Neural progenitor cell (in vitro differentiated cells): Measurements from ENCODE around the gene IP6K1. TPM values are rescaled to one million over a fixed set of nuclear protein-coding genes. Genes with fewer than 3 reads are reported as not detected.

Experiments
- DNase-seq: peaks from one replicate; pipeline ENCODE4 v3.0.0-alpha.2; 2016; ENCODE audit warnings: low spot score
- H2AFZ ChIP-seq: fragments of 200-600 bp; sonication (generic); replicated peaks from 2 replicates; pipeline ENCODE4 v1.6.1; 2016; ENCODE audit warnings: antibody characterized with exemption
- H3F3A ChIP-seq: fragments of 200-600 bp; sonication (generic); 2 replicates; pipeline ENCODE4 v1.6.1; 2016; ENCODE audit warnings: antibody characterized with exemption, low read depth
- H3K27ac ChIP-seq: fragments of 200-600 bp; sonication (generic); 2 replicates; pipeline ENCODE4 v1.5.1; 2016; ENCODE audit warnings: mild to moderate bottlenecking
- H3K27me3 ChIP-seq: fragments of 200-600 bp; sonication (generic); 2 replicates; pipeline ENCODE4 v1.6.1; 2016; ENCODE audit warnings: mild to moderate bottlenecking, moderate library complexity
- H3K36me3 ChIP-seq: fragments of 200-600 bp; sonication (generic); 2 replicates; pipeline ENCODE4 v1.5.1; 2016
- H3K4me1 ChIP-seq: fragments of 200-600 bp; sonication (generic); 2 replicates; pipeline ENCODE4 v1.6.1; 2016; ENCODE audit warnings: mixed run types
- H3K4me2 ChIP-seq: fragments of 200-600 bp; sonication (generic); 2 replicates; pipeline ENCODE4 v1.6.1; 2016
- H3K4me3 ChIP-seq: fragments of 200-600 bp; sonication (generic); 2 replicates; pipeline ENCODE4 v1.5.1; 2016
- H3K79me2 ChIP-seq: fragments of 200-600 bp; sonication (generic); 2 replicates; pipeline ENCODE4 v1.6.1; 2016; ENCODE audit warnings: low read depth
- H3K9ac ChIP-seq: fragments of 200-600 bp; sonication (generic); 2 replicates; pipeline ENCODE4 v1.6.1; 2016
- H3K9me3 ChIP-seq: fragments of 200-600 bp; sonication (generic); 2 replicates; pipeline ENCODE4 v1.5.1; 2016; ENCODE audit warnings: low read depth
- H4K20me1 ChIP-seq: fragments of 200-600 bp; sonication (generic); 2 replicates; pipeline ENCODE4 v1.6.1; 2016; ENCODE audit warnings: low read depth
- H3K27ac Mint-ChIP-seq: 3 replicates; pipeline ENCODE4 v1.8.0; 2021; ENCODE audit warnings: mixed read lengths
- H3K27me3 Mint-ChIP-seq: 2 replicates; pipeline ENCODE4 v1.8.0; 2022; ENCODE audit warnings: low read depth, mild to moderate bottlenecking, inconsistent platforms, moderate library complexity, mixed read lengths; ENCODE audit not compliant: insufficient read depth
- H3K36me3 Mint-ChIP-seq: 3 replicates; pipeline ENCODE4 v1.8.0; 2021; ENCODE audit warnings: mixed read lengths
- H3K4me1 Mint-ChIP-seq: 3 replicates; pipeline ENCODE4 v1.8.0; 2021; ENCODE audit warnings: mixed read lengths
- H3K4me3 Mint-ChIP-seq: 3 replicates; pipeline ENCODE4 v1.8.0; 2021; ENCODE audit warnings: mild to moderate bottlenecking, moderate library complexity, mixed read lengths
- H3K9me3 Mint-ChIP-seq: 3 replicates; pipeline ENCODE4 v1.8.0; 2020; ENCODE audit warnings: mixed read lengths
- EZH2 ChIP-seq: fragments of 200-600 bp; sonication (generic); IDR thresholded peaks from 2 replicates; pipeline ENCODE4 v1.6.1; 2017; ENCODE audit warnings: antibody characterized with exemption, mild to moderate bottlenecking, moderate library complexity
- EZH2phosphoT487 ChIP-seq: fragments of 200-600 bp; sonication (generic); IDR thresholded peaks from 2 replicates; pipeline ENCODE4 v1.6.1; 2017; ENCODE audit warnings: antibody characterized with exemption
- total RNA-seq: library from RNA; depleted of rRNA; stranded (reverse); fragments of >200 nt; gene quantifications from 2 replicates; pipeline ENCODE4 v1.2.3, GENCODE V29; 2015; ENCODE audit warnings: low replicate concordance
- TF ChIP-seq, protein P1 (sequence below): fragments of 200-600 bp; sonication (generic); IDR thresholded peaks from 2 replicates; pipeline ENCODE4 v1.5.1; 2017; ENCODE audit warnings: antibody characterized with exemption, mild to moderate bottlenecking

IP6K1 gene
- total RNA-seq, 1 donor from 2014 or later = 26.3 TPM

DNA sequence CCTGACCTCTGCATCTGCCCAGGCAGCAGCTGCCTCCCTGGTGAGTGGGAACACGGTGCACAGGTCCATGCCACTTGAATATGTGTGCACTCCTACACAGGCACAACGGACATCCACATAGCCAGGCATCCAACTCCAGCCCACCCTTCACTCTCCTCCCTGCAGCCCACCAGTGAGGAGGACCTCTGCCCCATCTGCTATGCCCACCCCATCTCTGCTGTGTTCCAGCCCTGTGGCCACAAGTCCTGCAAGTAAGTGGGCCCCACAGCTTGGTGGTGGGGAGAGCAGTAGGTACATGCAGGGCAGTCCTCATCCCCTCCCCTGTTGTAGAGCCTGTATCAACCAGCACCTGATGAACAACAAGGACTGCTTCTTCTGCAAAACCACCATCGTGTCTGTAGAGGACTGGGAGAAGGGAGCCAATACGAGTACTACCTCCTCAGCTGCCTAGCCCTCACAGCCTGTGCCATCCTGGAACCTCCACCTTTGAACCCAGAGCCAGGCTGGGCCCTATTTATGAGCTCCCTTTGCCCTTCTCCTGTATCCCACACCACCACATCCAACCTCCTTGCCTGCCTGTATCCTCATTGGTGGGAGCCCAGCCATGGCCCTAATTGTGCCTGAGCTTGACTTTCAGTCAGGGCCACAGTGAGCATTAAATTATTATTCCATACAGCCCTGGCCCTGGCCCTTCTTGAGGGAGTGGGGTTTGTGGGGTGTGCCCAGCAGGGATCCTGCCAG, 65.3 kb downstream of the IP6K1 start:
- Histone ChIP-seq H2AFZ (no peak overlapping the region), H3K27me3 (peaks cover 8% of the 10 kb centered on the region), H3K4me1 (peaks cover 8% of the 10 kb centered on the region), H4K20me1 (no peaks in the 10 kb centered on the region), H3K4me3 (no peak overlapping the region), H3K79me2 (peaks cover 12% of the 10 kb centered on the region), H3F3A (peaks cover 49% of the 10 kb centered on the region), H3K36me3 (no peaks in the 10 kb centered on the region), H3K9ac (no peak overlapping the region), H3K9me3 (no peaks in the 10 kb centered on the region), H3K27ac (no peak overlapping the region), H3K4me2 (no peak overlapping the region)
- Mint-ChIP-seq H3K36me3 (peaks cover 11% of the 10 kb centered on the region), H3K27me3 (peaks cover 9% of the 10 kb centered on the region), H3K9me3 (no peaks in the 10 kb centered on the region), H3K4me3 (peak overlapping the region; percentile 71), H3K27ac (peak overlapping the region; percentile 21), H3K4me1 (peaks cover 25% of the 10 kb centered on the region)
- no peak for DNase-seq
- TF ChIP-seq, protein P1, sequence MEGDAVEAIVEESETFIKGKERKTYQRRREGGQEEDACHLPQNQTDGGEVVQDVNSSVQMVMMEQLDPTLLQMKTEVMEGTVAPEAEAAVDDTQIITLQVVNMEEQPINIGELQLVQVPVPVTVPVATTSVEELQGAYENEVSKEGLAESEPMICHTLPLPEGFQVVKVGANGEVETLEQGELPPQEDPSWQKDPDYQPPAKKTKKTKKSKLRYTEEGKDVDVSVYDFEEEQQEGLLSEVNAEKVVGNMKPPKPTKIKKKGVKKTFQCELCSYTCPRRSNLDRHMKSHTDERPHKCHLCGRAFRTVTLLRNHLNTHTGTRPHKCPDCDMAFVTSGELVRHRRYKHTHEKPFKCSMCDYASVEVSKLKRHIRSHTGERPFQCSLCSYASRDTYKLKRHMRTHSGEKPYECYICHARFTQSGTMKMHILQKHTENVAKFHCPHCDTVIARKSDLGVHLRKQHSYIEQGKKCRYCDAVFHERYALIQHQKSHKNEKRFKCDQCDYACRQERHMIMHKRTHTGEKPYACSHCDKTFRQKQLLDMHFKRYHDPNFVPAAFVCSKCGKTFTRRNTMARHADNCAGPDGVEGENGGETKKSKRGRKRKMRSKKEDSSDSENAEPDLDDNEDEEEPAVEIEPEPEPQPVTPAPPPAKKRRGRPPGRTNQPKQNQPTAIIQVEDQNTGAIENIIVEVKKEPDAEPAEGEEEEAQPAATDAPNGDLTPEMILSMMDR = no peak
- no peak for TF ChIP-seq EZH2phosphoT487
- no peak for TF ChIP-seq EZH2

DNA sequence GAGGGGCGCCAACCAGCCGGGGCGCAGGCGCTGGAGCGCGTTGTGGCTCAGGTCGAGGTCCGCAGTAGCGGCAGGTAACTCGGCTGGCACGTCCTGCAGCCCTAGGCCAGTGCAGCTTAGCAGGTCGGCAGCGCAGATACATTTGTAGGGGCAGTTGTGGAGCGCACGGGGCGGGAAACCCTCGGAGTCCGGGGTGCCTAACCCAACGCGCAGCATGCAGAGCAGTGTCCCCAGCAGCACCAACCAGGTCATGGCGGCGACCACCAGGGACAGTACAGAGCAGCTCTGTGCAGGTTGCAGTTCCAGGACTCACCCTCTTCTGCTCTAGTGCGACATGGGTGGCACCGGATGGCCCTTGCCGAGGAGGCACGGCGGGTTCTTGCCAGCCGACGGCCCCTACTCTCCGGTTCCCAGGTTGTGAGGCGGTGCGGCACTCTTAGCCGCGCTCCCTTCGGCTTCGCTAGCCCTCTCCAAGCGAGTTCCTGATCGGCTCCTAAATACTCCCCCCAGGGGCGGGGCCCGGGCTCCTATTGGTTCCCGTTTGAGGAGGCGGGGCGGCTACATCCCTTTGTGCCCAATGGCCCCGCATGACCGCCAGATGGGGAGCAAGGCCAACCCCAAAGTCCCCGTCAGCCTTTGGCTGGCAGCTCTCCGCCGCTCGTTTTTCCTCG, 67.0 kb downstream of the IP6K1 start, which contains the start of gene AMIGO3:
TSS of gene AMIGO3 (minus strand) at position 471 of the 671 bp plus-strand sequence. CDS start at position 252, 219 bp downstream.
- H3K36me3 ChIP-seq = no peaks in the 10 kb centered on the region

DNA sequence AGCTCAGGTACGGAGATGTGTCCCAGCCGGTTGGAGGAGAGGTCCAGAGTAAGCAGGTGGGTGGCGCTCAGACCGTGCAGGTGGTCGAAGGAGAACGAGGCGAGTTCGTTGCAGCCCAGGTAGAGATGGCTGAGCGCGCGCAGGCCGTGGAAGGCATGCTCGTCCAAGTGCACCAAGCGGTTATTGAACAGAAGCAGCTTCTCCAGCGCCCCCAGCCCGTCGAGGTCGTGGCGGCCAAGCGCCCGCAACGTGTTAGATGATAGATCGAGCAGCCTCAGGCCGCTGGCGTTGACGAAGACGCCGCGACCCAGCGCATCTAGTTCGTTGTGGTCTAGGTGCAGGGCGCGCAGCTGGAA, 67.5 kb downstream of the IP6K1 start:
- Mint-ChIP-seq H3K4me1 (peaks cover 18% of the 10 kb centered on the region), H3K9me3 (no peaks in the 10 kb centered on the region), H3K36me3 (peaks cover 8% of the 10 kb centered on the region), H3K27me3 (peaks cover 5% of the 10 kb centered on the region), H3K4me3 (peak overlapping the region; percentile 84), H3K27ac (no peak overlapping the region)
- Histone ChIP-seq H3K9ac (no peak overlapping the region), H3K9me3 (no peaks in the 10 kb centered on the region), H3K79me2 (peaks cover 12% of the 10 kb centered on the region), H3K27ac (no peak overlapping the region), H3K4me3 (peak overlapping the region; percentile 63), H3K36me3 (no peaks in the 10 kb centered on the region), H3F3A (peaks cover 29% of the 10 kb centered on the region), H4K20me1 (no peaks in the 10 kb centered on the region), H3K4me1 (peaks cover 8% of the 10 kb centered on the region), H3K27me3 (peaks cover 8% of the 10 kb centered on the region), H2AFZ (no peak overlapping the region), H3K4me2 (peak overlapping the region; percentile 84)
- no peak for DNase-seq
- TF ChIP-seq EZH2 (no peak), EZH2phosphoT487 (no peak)
- TF ChIP-seq, protein P1 = no peak

More for the DNA sequence above, 67.0 kb downstream of the IP6K1 start, which contains the start of gene AMIGO3:
- peaks cover 8% of the 10 kb centered on the region for H3K27me3 Mint-ChIP-seq
- no peaks in the 10 kb centered on the region for H3K9me3 ChIP-seq
- H3K4me3 ChIP-seq = peak within 1 kb of the TSS; percentile 63
- H4K20me1 ChIP-seq = no peaks in the 10 kb centered on the region
- no peak for TF ChIP-seq EZH2phosphoT487
- TF ChIP-seq, protein P1 = peak; percentile 64
- H3K27ac Mint-ChIP-seq = no peak within 1 kb of the TSS
- peaks cover 8% of the 10 kb centered on the region for H3K4me1 ChIP-seq
- no peak within 1 kb of the TSS for H3K27ac ChIP-seq
- no peak within 1 kb of the TSS for H3K9ac ChIP-seq
- H3K9me3 Mint-ChIP-seq = no peaks in the 10 kb centered on the region
- peaks cover 8% of the 10 kb centered on the region for H3K27me3 ChIP-seq
- peaks cover 12% of the 10 kb centered on the region for H3K79me2 ChIP-seq
- peaks cover 32% of the 10 kb centered on the region for H3F3A ChIP-seq
- H2AFZ ChIP-seq = no peak within 1 kb of the TSS
- peaks cover 8% of the 10 kb centered on the region for H3K36me3 Mint-ChIP-seq
- peaks cover 20% of the 10 kb centered on the region for H3K4me1 Mint-ChIP-seq
- peak within 1 kb of the TSS; percentile 84 for H3K4me3 Mint-ChIP-seq
- H3K4me2 ChIP-seq = peak within 1 kb of the TSS; percentile 84
- peak; percentile 97 for DNase-seq
